ENCODE data around the gene ANO1.

ANO1 gene

GRCh38 chr11:70072861-70073755 lies 5.0 kb upstream of the ANO1 start:
- DNase-seq (ENCODE audit: low spot score) (no peak), FAIRE-seq (no peak)

- peak; percentile 63 for DNase-seq (ENCODE audit: low spot score)
- peak; percentile 48 for FAIRE-seq
These were observed 4.2 kb upstream of the ANO1 start for GRCh38 chr11:70073871-70074371.

GRCh38 chr11:70074746-70075145 lies 3.4 kb upstream of the ANO1 start:
- DNase-seq (ENCODE audit: low spot score): no peak
- peak; percentile 69 for FAIRE-seq

GRCh38 chr11:70075836-70076235 lies 2.3 kb upstream of the ANO1 start:
- FAIRE-seq (no peak), DNase-seq (ENCODE audit: low spot score) (no peak)

GRCh38 chr11:70076461-70076931 lies 1.6 kb upstream of the ANO1 start:
- FAIRE-seq (no peak), DNase-seq (ENCODE audit: low spot score) (no peak)

- FAIRE-seq: no peak
- DNase-seq (ENCODE audit: low spot score): no peak
These were observed 564 bp upstream of the ANO1 start for GRCh38 chr11:70077411-70078094.

GRCh38 chr11:70078781-70079616 lies 882 bp downstream of the ANO1 start:
- no peak for DNase-seq (ENCODE audit: low spot score)
- no peak for FAIRE-seq

- DNase-seq (ENCODE audit: low spot score) (no peak), FAIRE-seq (no peak)
These were observed 1.6 kb downstream of the ANO1 start for GRCh38 chr11:70079691-70080090.

- FAIRE-seq (no peak), DNase-seq (ENCODE audit: low spot score) (peak; percentile 66)
These were observed 2.6 kb downstream of the ANO1 start for GRCh38 chr11:70080763-70081162.

- DNase-seq (ENCODE audit: low spot score): no peak
- FAIRE-seq: no peak
These were observed 4.7 kb downstream of the ANO1 start for GRCh38 chr11:70082829-70083228.

GRCh38 chr11:70084046-70084984 lies 6.2 kb downstream of the ANO1 start:
- DNase-seq (ENCODE audit: low spot score) (no peak), FAIRE-seq (no peak)

- DNase-seq (ENCODE audit: low spot score): no peak
These were observed 8.0 kb downstream of the ANO1 start for GRCh38 chr11:70085815-70086769.

GRCh38 chr11:70087446-70088167 lies 9.5 kb downstream of the ANO1 start:
- no peak for FAIRE-seq
- no peak for DNase-seq (ENCODE audit: low spot score)

More at GRCh38 chr11:70085815-70086769, 8.0 kb downstream of the ANO1 start:
- FAIRE-seq: no peak

GRCh38 chr11:70088735-70089250 lies 10.7 kb downstream of the ANO1 start:
- no peak for FAIRE-seq
- DNase-seq (ENCODE audit: low spot score): no peak

- FAIRE-seq: no peak
These were observed 11.5 kb downstream of the ANO1 start for GRCh38 chr11:70089631-70090030.

GRCh38 chr11:70090961-70091381 lies 12.9 kb downstream of the ANO1 start:
- FAIRE-seq: no peak
- no peak for DNase-seq (ENCODE audit: low spot score)

More at GRCh38 chr11:70089631-70090030, 11.5 kb downstream of the ANO1 start:
- DNase-seq (ENCODE audit: low spot score): no peak

- FAIRE-seq (no peak), DNase-seq (ENCODE audit: low spot score) (no peak)
These were observed 13.5 kb downstream of the ANO1 start for GRCh38 chr11:70091638-70092037.

All from urothelium cell line (cell line).